Measurements from ENCODE around the gene CREB1. TPM values are rescaled to one million over a fixed set of nuclear protein-coding genes. Genes with fewer than 3 reads are reported as not detected.

Gene CREB1
- 14.5 and 19.2 TPM in 2 replicates for polyA plus RNA-seq (2012; rRNA removed)
- polyA plus RNA-seq (2012; cell fraction: cytosol; rRNA removed): 13.2 and 16.7 TPM in 2 replicates
- 11.5 and 25.1 TPM in 2 replicates for polyA plus RNA-seq (2012; cell fraction: nucleus; rRNA removed)

DNA sequence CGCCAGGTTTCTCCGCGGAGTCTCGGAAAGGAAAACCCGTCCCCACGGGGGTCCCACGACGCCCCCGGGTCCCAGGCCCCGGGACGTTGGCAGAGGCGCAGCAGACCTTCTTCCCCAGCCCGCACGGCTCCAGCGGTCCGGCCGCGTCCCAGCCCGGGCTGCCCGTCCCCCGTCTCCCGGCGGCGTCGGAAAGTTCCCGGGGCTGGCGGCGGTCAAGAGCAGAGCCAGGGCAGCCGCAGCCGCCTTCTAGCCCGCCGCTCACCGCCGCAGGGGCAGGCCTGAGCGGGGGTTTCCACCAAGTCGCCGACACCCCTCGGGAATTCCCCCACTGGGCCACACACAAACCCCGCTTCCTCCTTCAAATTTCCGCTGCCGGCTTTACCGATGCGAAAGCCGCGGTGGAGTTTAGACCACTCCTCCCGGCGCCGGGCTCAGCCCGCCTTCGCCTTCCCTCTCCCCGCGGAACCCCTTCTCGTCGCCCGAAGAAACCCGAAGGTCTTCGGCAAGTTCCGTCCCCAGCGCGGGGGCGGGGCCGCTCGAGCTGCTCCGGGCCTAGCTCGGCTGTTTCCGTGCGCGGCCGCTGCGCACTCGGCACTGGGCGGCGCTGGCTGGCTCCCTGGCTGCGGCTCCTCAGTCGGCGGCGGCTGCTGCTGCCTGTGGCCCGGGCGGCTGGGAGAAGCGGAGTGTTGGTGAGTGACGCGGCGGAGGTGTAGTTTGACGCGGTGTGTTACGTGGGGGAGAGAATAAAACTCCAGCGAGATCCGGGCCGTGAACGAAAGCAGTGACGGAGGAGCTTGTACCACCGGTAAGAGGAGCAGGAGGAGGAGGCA is at the start of gene CREB1:
Gene CREB1 (plus strand): TSS at position 633 of the 830 bp plus-strand sequence. CDS start 25,674 bp downstream, outside the sequence.
- CTCF ChIA-PET: interaction anchor here (0.6 kb wide), 1 partner anchor 26 kb away, joined by 3 read pairs; no protein-coding TSS in a partner anchor
- WGBS (ENCODE audit: low lambda C conversion rate): under 1% methylated on average over 37 of the region's 92 CpGs
- no peak for TF ChIP-seq TCF12 (IDR thresholded peaks at IDR 0.05)
- TF ChIP-seq GABPA (IDR thresholded peaks at IDR 0.05; ENCODE audit: low read depth): peak; percentile 25; the same call in 1 of the 2 replicates
- no peak for TF ChIP-seq FOXJ3 (CRISPR knock-in tag; IDR thresholded peaks at IDR 0.05)
- peak; percentile 39; the same call in 1 of the 2 replicates for TF ChIP-seq MXI1 (IDR thresholded peaks at IDR 0.05; ENCODE audit: low read depth, low read length)
- no peak; the same call in 1 of the 2 replicates for TF ChIP-seq RCOR1 (IDR thresholded peaks at IDR 0.05; ENCODE audit: low read length)
- peak; percentile 10; the same call in 1 of the 2 replicates for TF ChIP-seq RFX5 (IDR thresholded peaks at IDR 0.05; ENCODE audit: low read length)
- no peak for TF ChIP-seq IRF3 (IDR thresholded peaks at IDR 0.05; ENCODE audit: low read depth, low read length)
- peak; percentile 56 for TF ChIP-seq CHD2 (IDR thresholded peaks at IDR 0.05; ENCODE audit: low read length, partially characterized antibody)
- TF ChIP-seq NFIC (IDR thresholded peaks at IDR 0.05; ENCODE audit: borderline replicate concordance): no peak
- peak; percentile 86 for TF ChIP-seq POLR2AphosphoS5 (IDR thresholded peaks at IDR 0.05; ENCODE audit: low read depth, low read length)
- peak; percentile 22; the same call in 1 of the 2 replicates for TF ChIP-seq PBX3 (IDR thresholded peaks at IDR 0.05)
- 0 out of 2 replicates have a peak, but pooled peaks have one; percentile 31 for TF ChIP-seq ZBTB33 (IDR thresholded peaks at IDR 0.05; ENCODE audit: borderline replicate concordance, low read depth)
- no peak for TF ChIP-seq MEF2A (IDR thresholded peaks at IDR 0.05; ENCODE audit: borderline replicate concordance, low read depth)
- TF ChIP-seq, protein P1, sequence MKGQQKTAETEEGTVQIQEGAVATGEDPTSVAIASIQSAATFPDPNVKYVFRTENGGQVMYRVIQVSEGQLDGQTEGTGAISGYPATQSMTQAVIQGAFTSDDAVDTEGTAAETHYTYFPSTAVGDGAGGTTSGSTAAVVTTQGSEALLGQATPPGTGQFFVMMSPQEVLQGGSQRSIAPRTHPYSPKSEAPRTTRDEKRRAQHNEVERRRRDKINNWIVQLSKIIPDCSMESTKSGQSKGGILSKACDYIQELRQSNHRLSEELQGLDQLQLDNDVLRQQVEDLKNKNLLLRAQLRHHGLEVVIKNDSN (IDR thresholded peaks at IDR 0.05; ENCODE audit: borderline replicate concordance, low read depth): peak; percentile 11; the same call in 1 of the 2 replicates
- no peak for TF ChIP-seq SIN3A (IDR thresholded peaks at IDR 0.05; ENCODE audit: borderline replicate concordance, low read depth, low read length)
- peak; percentile 63; the same call in 1 of the 2 replicates for TF ChIP-seq TAF1 (IDR thresholded peaks at IDR 0.05; ENCODE audit: borderline replicate concordance, low read depth, low read length)
- peak; percentile 74 for TF ChIP-seq NRF1 (IDR thresholded peaks at IDR 0.05; ENCODE audit: low read depth, low read length)
- TF ChIP-seq EZH2phosphoT487 (IDR thresholded peaks at IDR 0.05; ENCODE audit: borderline replicate concordance, low read depth): no peak
- no peak for TF ChIP-seq YY1 (IDR thresholded peaks at IDR 0.05; ENCODE audit: low read depth)
- no peak; the same call in 1 of the 2 replicates for TF ChIP-seq SMC3 (IDR thresholded peaks at IDR 0.05; ENCODE audit: low read depth, low read length)
- TF ChIP-seq JUND (IDR thresholded peaks at IDR 0.05): no peak
- 0 out of 2 replicates have a peak, but pooled peaks have one; percentile 36 for TF ChIP-seq REST (IDR thresholded peaks at IDR 0.05; ENCODE audit: low read depth, low read length)
- TF ChIP-seq ELF1 (IDR thresholded peaks at IDR 0.05): peak; percentile 7; the same call in 1 of the 2 replicates
- no peak for TF ChIP-seq RAD21 (IDR thresholded peaks at IDR 0.05; ENCODE audit: low read length)

More for the DNA sequence above, at the start of gene CREB1:
- Histone ChIP-seq H3K4me2 (peak within 1 kb of the TSS; percentile 88), H3K9me2 (no peaks in the 10 kb centered on the region), H3K79me2 (ENCODE audit: insufficient read depth) (peaks cover 57% of the 10 kb centered on the region), H3K27me3 (ENCODE audit: insufficient read depth) (no peaks in the 10 kb centered on the region), H3K4me1 (ENCODE audit: control insufficient read depth in 1 of 2, insufficient read depth in 2 of 2, low read depth in 1 of 2, low read length in 1 of 2) (peaks cover 0 to 2% of the 10 kb centered on the region in 2 experiments; a peak in 3 of 4 replicates), H2AFZ (ENCODE audit: low read depth) (peak within 1 kb of the TSS; percentile 71; the same call in 1 of the 2 replicates), H4K20me1 (ENCODE audit: insufficient read depth) (peaks cover 5% of the 10 kb centered on the region; the same call in 1 of the 2 replicates), H3K9me3 (no peaks in the 10 kb centered on the region), H3K36me3 (replicated peaks in 1 of 2; ENCODE audit: control insufficient read depth in 1 of 2, insufficient read depth in 2 of 2, low read length in 1 of 2) (peaks cover 0 to under 1% of the 10 kb centered on the region in 2 experiments), H3K4me3 (ENCODE audit: low read depth in 2 of 2, low read length in 1 of 2) (peak within 1 kb of the TSS; percentile 81 to 97), H3K9ac (peak within 1 kb of the TSS; percentile 97), H3K27ac (ENCODE audit: low read depth in 2 of 2, low read length in 1 of 2) (peak within 1 kb of the TSS; percentile 94 to 95), H3F3A (replicated peaks; ENCODE audit: insufficient read depth) (peaks cover 14% of the 10 kb centered on the region)
- DNase-seq: peak; percentile 98
- POLR2A ChIA-PET: interaction anchor here (0.9 to 1.2 kb wide), 4 partner anchors 11 to 96 kb away, joined by 3 to 6 read pairs (median 4); partner anchors contain the start of gene METTL21A

Data from SK-N-SH (cell line).